Activated naive CD8-positive, alpha-beta T cell (primary cell): ENCODE results near the gene TNS4.

ENCODE experiments used
- H3K27ac Mint-ChIP-seq: one replicate; pipeline ENCODE4 v1.8.0; 2021; ENCODE audit warnings: mixed read lengths
- H3K27me3 Mint-ChIP-seq: one replicate; pipeline ENCODE4 v1.8.0; 2021; ENCODE audit warnings: mixed read lengths
- H3K36me3 Mint-ChIP-seq: one replicate; pipeline ENCODE4 v1.8.0; 2021; ENCODE audit warnings: mixed read lengths
- H3K4me1 Mint-ChIP-seq: one replicate; pipeline ENCODE4 v1.8.0; 2021; ENCODE audit warnings: low read depth, mixed read lengths
- H3K4me3 Mint-ChIP-seq: one replicate; pipeline ENCODE4 v1.8.0; 2021; ENCODE audit warnings: mild to moderate bottlenecking, mixed read lengths
- H3K9me3 Mint-ChIP-seq: one replicate; pipeline ENCODE4 v1.8.0; 2021; ENCODE audit warnings: low read depth, mixed read lengths

Gene TNS4

DNA sequence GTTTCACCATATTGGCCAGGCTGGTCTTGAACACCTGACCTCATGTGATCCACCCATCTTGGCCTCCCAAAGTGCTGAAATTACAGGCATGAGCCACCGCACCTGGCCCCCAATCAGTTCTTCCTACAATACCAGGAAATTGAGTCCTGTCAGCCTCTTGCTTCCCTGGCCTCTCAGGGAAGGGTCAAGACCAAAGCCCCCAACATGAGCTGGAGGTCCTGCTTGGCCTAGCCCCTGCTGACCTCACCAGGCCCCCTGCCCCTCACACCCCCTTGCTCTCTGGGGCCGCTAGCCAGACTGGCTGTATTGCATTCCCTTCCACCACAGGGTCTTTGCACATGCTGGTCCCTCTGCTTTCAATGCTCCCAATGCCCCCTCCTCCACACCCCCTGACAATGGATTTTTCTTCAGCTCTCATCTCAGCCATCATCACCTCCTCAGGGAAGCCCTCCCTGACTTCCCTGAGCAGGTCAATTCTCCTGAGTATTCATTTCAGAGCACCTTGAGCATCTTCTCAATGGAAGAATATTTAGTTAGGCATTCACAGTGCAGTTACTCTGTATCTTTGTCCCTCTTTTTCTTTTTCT is 34.0 kb downstream of the TNS4 start:
- Mint-ChIP-seq H3K27ac (no peak overlapping the region), H3K4me1 (no peaks in the 10 kb centered on the region), H3K9me3 (no peaks in the 10 kb centered on the region), H3K36me3 (no peaks in the 10 kb centered on the region), H3K27me3 (no peaks in the 10 kb centered on the region), H3K4me3 (no peak overlapping the region)

- Mint-ChIP-seq H3K4me1 (no peaks in the 10 kb centered on the region), H3K27ac (no peak overlapping the region), H3K27me3 (no peaks in the 10 kb centered on the region), H3K4me3 (no peak overlapping the region), H3K9me3 (no peaks in the 10 kb centered on the region), H3K36me3 (no peaks in the 10 kb centered on the region)
Measured at GRCh38 chr17:40466298-40466971, 35.0 kb downstream of the TNS4 start.

GRCh38 chr17:40464392-40464855 is 37.0 kb downstream of the TNS4 start:
- Mint-ChIP-seq H3K27ac (no peak overlapping the region), H3K27me3 (no peaks in the 10 kb centered on the region), H3K36me3 (no peaks in the 10 kb centered on the region), H3K4me3 (no peak overlapping the region), H3K4me1 (no peaks in the 10 kb centered on the region), H3K9me3 (no peaks in the 10 kb centered on the region)

GRCh38 chr17:40463122-40463550 is 38.3 kb downstream of the TNS4 start:
- Mint-ChIP-seq H3K27me3 (no peaks in the 10 kb centered on the region), H3K9me3 (no peaks in the 10 kb centered on the region), H3K36me3 (no peaks in the 10 kb centered on the region), H3K27ac (no peak overlapping the region), H3K4me1 (no peaks in the 10 kb centered on the region), H3K4me3 (no peak overlapping the region)

GRCh38 chr17:40462343-40463121 is 38.9 kb downstream of the TNS4 start:
- Mint-ChIP-seq H3K27me3 (no peaks in the 10 kb centered on the region), H3K4me3 (no peak overlapping the region), H3K9me3 (no peaks in the 10 kb centered on the region), H3K27ac (no peak overlapping the region), H3K36me3 (no peaks in the 10 kb centered on the region), H3K4me1 (no peaks in the 10 kb centered on the region)

- Mint-ChIP-seq H3K9me3 (no peaks in the 10 kb centered on the region), H3K36me3 (no peaks in the 10 kb centered on the region), H3K27me3 (no peaks in the 10 kb centered on the region), H3K4me3 (no peak overlapping the region), H3K27ac (no peak overlapping the region), H3K4me1 (no peaks in the 10 kb centered on the region)
Measured at GRCh38 chr17:40461732-40462342, 39.6 kb downstream of the TNS4 start.

DNA sequence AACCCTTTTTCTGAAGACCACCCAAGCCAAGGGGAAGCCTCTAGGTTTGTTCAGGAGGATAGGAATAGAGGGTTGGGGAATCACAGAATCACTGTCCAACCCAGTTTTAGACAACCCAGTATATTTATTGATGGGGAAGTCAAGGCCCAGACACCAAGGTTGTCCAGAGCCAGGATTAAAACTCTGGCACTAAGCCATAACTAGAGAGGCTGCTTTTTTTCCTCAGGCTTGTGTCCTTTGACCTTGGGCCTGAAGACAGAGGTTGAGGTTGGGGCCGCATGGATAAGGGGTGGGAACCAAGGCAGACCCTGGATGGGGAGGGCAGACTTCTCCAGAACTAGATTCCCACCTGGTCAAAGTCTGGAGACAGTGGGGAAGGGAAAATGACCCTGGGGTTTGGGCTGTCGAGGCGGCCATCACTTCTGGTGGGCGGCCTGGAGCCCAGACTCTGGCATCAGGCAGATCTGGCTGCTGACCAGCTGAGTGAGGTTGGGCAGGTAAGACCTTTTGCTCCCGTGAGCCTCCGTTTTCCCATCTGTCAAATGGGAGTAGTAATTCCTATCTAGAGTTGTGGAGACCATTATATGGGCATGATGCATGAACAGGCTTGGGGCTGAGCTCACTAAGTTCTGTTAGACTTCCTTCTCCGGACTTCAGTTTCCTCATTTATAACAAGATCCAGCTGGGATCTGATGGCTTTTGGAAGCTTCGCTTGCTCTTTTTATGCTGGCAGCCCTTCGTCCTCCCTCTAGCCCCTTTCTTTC is 40.3 kb downstream of the TNS4 start:
- Mint-ChIP-seq H3K4me1 (no peaks in the 10 kb centered on the region), H3K27me3 (no peaks in the 10 kb centered on the region), H3K9me3 (no peaks in the 10 kb centered on the region), H3K4me3 (no peak overlapping the region), H3K36me3 (no peaks in the 10 kb centered on the region), H3K27ac (no peak overlapping the region)

DNA sequence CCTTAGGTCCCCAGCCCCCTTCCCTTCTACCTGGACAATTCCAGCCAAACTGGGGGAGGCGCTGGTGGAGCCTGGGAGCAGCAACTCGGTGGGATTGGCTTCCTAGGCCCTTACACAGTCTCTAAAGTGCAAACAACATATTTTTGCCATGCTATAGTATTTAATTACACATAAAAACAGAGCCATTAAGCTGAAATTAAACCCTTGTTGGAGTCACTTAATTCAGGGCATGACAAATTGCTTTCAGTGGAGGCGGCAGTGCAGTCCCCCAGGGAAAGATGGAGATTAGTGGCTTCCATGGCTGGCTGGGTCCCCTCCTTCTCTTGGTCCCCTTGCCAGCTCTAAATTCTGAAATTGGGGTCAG is 40.8 kb downstream of the TNS4 start:
- Mint-ChIP-seq H3K36me3 (no peaks in the 10 kb centered on the region), H3K27ac (no peak overlapping the region), H3K9me3 (no peaks in the 10 kb centered on the region), H3K4me1 (no peaks in the 10 kb centered on the region), H3K27me3 (no peaks in the 10 kb centered on the region), H3K4me3 (no peak overlapping the region)

DNA sequence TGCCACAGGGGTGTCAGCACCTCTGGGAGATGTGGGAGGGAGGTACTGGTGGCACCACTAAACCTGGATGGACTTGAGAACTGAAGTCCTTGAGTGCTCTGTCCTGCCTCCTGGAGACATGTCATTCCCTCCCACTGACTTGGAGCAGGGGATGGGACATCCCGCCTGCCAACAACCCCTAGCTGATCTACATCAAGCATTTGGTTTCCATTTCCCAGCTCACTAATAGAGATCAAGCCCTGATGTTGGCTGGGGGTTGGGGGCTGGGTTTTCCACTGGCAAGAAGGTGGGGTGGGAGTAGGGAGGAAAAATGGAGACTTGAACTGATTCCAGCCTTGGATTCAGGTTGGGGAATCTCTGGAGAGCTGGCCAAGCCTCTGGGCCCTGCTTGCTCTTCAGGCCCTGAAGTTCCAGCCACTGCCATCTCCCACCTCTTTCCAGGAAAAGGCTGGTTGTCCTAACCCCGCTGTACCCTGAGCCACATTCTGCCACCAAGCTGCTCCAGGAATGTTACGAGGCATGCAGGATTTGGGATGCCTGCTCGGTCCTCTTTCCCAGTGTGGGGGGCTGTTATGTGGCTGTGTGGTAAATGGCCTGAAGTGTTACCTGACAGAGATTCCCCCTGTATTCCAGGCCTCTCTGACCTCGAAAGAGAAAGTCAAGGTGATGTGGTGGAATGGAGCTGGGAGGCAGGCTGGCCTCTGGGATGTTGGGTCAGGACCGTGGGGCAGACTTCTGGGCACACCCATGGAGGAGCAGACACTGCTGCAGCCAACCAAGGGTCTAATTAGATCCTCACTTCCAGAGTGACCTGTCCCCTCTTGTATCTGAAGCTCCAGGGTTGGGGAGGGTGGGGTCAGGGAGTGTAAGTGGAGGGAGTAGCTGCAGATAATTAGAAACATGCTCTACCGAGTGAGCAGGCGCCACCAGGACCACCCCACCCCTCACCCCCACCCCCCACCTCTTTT is 41.5 kb downstream of the TNS4 start:
- no peak overlapping the region for H3K27ac Mint-ChIP-seq
- no peaks in the 10 kb centered on the region for H3K36me3 Mint-ChIP-seq
- no peaks in the 10 kb centered on the region for H3K27me3 Mint-ChIP-seq
- no peaks in the 10 kb centered on the region for H3K4me1 Mint-ChIP-seq
- no peaks in the 10 kb centered on the region for H3K9me3 Mint-ChIP-seq
- H3K4me3 Mint-ChIP-seq = no peak overlapping the region

- no peaks in the 10 kb centered on the region for H3K27me3 Mint-ChIP-seq
- no peaks in the 10 kb centered on the region for H3K36me3 Mint-ChIP-seq
- no peak overlapping the region for H3K4me3 Mint-ChIP-seq
- no peaks in the 10 kb centered on the region for H3K9me3 Mint-ChIP-seq
- H3K4me1 Mint-ChIP-seq = no peaks in the 10 kb centered on the region
- no peak overlapping the region for H3K27ac Mint-ChIP-seq
Measured at GRCh38 chr17:40458851-40459482, 42.5 kb downstream of the TNS4 start.

DNA sequence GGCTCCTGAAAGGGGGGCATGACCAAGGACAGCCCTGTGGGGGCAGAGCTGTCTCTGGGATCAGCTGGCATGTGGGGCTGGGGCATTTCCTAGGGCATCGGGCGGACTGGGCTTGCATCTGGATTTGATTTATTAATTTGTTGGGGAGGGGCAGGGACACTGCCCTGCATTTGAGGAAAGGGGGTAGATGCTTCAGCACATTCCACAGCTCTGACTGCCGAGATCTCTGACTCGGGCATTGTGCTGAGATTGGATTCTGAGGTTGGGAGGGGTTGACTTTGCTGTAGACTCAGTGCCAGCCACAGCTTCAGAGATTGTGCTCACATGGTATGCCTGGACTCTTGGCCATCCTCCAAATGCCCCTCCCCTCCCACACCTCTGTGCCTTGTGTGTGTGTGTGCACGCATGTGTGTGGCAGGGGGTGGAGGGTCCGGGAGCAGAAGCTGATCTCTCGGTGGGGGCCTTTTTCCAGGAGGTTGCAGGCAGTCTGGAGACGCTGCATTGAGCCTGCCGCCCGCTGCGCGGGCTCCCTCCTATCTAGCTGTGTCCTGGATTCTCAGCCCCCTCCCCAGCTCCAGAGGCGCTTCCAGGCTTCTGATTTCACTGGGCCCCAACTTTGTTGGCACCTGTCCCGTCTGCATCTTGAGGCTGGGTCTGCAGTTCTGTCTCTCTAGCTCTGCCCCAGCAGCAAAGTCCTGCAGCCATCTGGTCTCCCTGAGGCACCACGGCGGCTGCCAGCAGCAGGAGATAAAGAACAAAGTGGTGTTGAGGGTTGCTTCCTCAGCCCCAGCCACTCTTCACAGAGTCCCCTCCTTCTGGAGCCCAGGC is 43.2 kb downstream of the TNS4 start:
- no peaks in the 10 kb centered on the region for H3K4me1 Mint-ChIP-seq
- H3K9me3 Mint-ChIP-seq = no peaks in the 10 kb centered on the region
- no peaks in the 10 kb centered on the region for H3K36me3 Mint-ChIP-seq
- no peaks in the 10 kb centered on the region for H3K27me3 Mint-ChIP-seq
- H3K4me3 Mint-ChIP-seq = no peak overlapping the region
- H3K27ac Mint-ChIP-seq = no peak overlapping the region

DNA sequence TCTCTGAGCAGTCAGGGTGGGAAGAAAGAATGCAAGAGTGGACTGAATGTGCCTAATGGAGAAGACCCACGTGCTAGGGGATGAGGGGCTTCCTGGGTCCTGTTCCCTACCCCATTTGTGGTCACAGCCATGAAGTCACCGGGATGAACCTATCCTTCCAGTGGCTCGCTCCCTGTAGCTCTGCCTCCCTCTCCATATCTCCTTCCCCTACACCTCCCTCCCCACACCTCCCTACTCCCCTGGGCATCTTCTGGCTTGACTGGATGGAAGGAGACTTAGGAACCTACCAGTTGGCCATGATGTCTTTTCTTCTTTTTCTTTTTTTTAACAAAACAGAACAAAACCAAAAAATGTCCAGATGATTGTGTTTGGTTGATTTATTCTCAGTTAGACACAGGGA is 44.1 kb downstream of the TNS4 start:
- Mint-ChIP-seq H3K4me3 (no peak overlapping the region), H3K27ac (no peak overlapping the region), H3K36me3 (no peaks in the 10 kb centered on the region), H3K27me3 (no peaks in the 10 kb centered on the region), H3K4me1 (peaks cover under 1% of the 10 kb centered on the region), H3K9me3 (no peaks in the 10 kb centered on the region)
